A204.1 (cell line): ENCODE results near the gene SPIN1.

Experiments used
- FAIRE-seq: peaks from 2 replicates; lab custom pipeline; 2012; peaks lifted over from hg19 to GRCh38; lab: Jason Lieb, UNC

SPIN1 gene

GRCh38 chr9:88436379-88436778, 48.1 kb downstream of the SPIN1 start:
- no peak for FAIRE-seq

- FAIRE-seq: no peak
These were observed 49.2 kb downstream of the SPIN1 start for GRCh38 chr9:88437210-88438146.

GRCh38 chr9:88438811-88439210, 50.6 kb downstream of the SPIN1 start:
- FAIRE-seq: no peak

GRCh38 chr9:88441301-88442007, 53.2 kb downstream of the SPIN1 start:
- peak; percentile 93 for FAIRE-seq

- FAIRE-seq: no peak
These were observed 55.4 kb downstream of the SPIN1 start for GRCh38 chr9:88443480-88444113.

- FAIRE-seq: no peak
These were observed 58.5 kb downstream of the SPIN1 start for GRCh38 chr9:88446728-88447127.

GRCh38 chr9:88447431-88447830, 59.2 kb downstream of the SPIN1 start:
- no peak for FAIRE-seq

GRCh38 chr9:88451160-88451559, 62.9 kb downstream of the SPIN1 start:
- FAIRE-seq: no peak

GRCh38 chr9:88458716-88459465, 70.6 kb downstream of the SPIN1 start:
- FAIRE-seq: no peak

- no peak for FAIRE-seq
These were observed 72.5 kb downstream of the SPIN1 start for GRCh38 chr9:88460587-88461332.

- no peak for FAIRE-seq
These were observed 73.9 kb downstream of the SPIN1 start for GRCh38 chr9:88462191-88462590.

- no peak for FAIRE-seq
These were observed 76.6 kb downstream of the SPIN1 start for GRCh38 chr9:88464851-88465250.

GRCh38 chr9:88468226-88468625, 80.0 kb downstream of the SPIN1 start:
- no peak for FAIRE-seq

GRCh38 chr9:88476491-88477271, 88.4 kb downstream of the SPIN1 start:
- no peak for FAIRE-seq

- FAIRE-seq: no peak
These were observed 89.1 kb downstream of the SPIN1 start for GRCh38 chr9:88477300-88477751.

- no peak for FAIRE-seq
These were observed 90.0 kb downstream of the SPIN1 start for GRCh38 chr9:88478246-88478645.

- FAIRE-seq: no peak
These were observed 93.7 kb downstream of the SPIN1 start for GRCh38 chr9:88481933-88482332.

- no peak for FAIRE-seq
These were observed 99.9 kb downstream of the SPIN1 start for GRCh38 chr9:88488166-88488565.

- FAIRE-seq: no peak
These were observed 106.9 kb downstream of the SPIN1 start for GRCh38 chr9:88494983-88495721.

- FAIRE-seq: no peak
These were observed 109.0 kb downstream of the SPIN1 start for GRCh38 chr9:88497224-88497623.
